Endodermal cell (in vitro differentiated cells): ENCODE results near the gene HGFAC. TPM values are rescaled to one million over a fixed set of nuclear protein-coding genes. Genes with fewer than 3 reads are reported as not detected.

ENCODE experiments used
- DNase-seq: peaks from one replicate; pipeline ENCODE4 v3.0.0-alpha.2; 2017
- H3K27ac ChIP-seq: 2 replicates; pipeline ENCODE4 v1.5.1; 2013; ENCODE audit warnings: mild to moderate bottlenecking, low read depth, low read length, moderate library complexity
- H3K27me3 ChIP-seq: 2 replicates; pipeline ENCODE4 v1.6.1; 2013; ENCODE audit warnings: mild to moderate bottlenecking, low read length, moderate library complexity; ENCODE audit not compliant: insufficient read depth, control insufficient read depth, poor library complexity, severe bottlenecking
- H3K36me3 ChIP-seq: 2 replicates; pipeline ENCODE4 v1.7.0; 2013; ENCODE audit warnings: mild to moderate bottlenecking, low read length, moderate library complexity; ENCODE audit not compliant: control insufficient read depth, insufficient read depth
- H3K4me1 ChIP-seq: one replicate; pipeline ENCODE4 v1.7.0; 2013; ENCODE audit warnings: low read length; ENCODE audit not compliant: control insufficient read depth, insufficient read depth
- H3K4me3 ChIP-seq: 2 replicates; pipeline ENCODE4 v1.5.1; 2013; ENCODE audit warnings: mild to moderate bottlenecking, low read length, moderate library complexity
- H3K9ac ChIP-seq: 2 replicates; pipeline ENCODE4 v1.6.1; 2013; ENCODE audit warnings: mild to moderate bottlenecking, low read length, moderate library complexity; ENCODE audit not compliant: poor library complexity, severe bottlenecking; ENCODE audit errors: extremely low read depth
- H3K9me3 ChIP-seq: 2 replicates; pipeline ENCODE4 v1.6.1; 2013; ENCODE audit warnings: mild to moderate bottlenecking, low read length, moderate library complexity; ENCODE audit not compliant: control insufficient read depth
- H3K27ac Mint-ChIP-seq: 2 replicates; pipeline ENCODE4 v1.8.0; 2020; ENCODE audit warnings: mixed read lengths
- H3K27me3 Mint-ChIP-seq: 2 replicates; pipeline ENCODE4 v1.8.0; 2021; ENCODE audit warnings: mild to moderate bottlenecking, mixed read lengths; ENCODE audit not compliant: insufficient read depth
- H3K36me3 Mint-ChIP-seq: 2 replicates; pipeline ENCODE4 v1.8.0; 2020; ENCODE audit warnings: low read depth, mixed read lengths
- H3K4me1 Mint-ChIP-seq: 2 replicates; pipeline ENCODE4 v1.8.0; 2020; ENCODE audit warnings: mixed read lengths
- H3K4me3 Mint-ChIP-seq: 2 replicates; pipeline ENCODE4 v1.8.0; 2020; ENCODE audit warnings: mild to moderate bottlenecking, moderate library complexity, mixed read lengths
- H3K9me3 Mint-ChIP-seq: 2 replicates; pipeline ENCODE4 v1.8.0; 2020; ENCODE audit warnings: mild to moderate bottlenecking, mixed read lengths
- CTCF ChIP-seq: fragments of 200-600 bp; sonication (generic); conservative IDR thresholded peaks from 2 replicates; pipeline ENCODE4 v1.5.0; 2021; ENCODE audit warnings: antibody characterized with exemption, mild to moderate bottlenecking
- WGBS, 2 experiments: methylation state at CpG; one replicate each; pipeline versions ENCODE4 v1.1.5 to v1.1.7; 2013; ENCODE audit warnings: missing lambda C conversion rate in 2 of 2, mixed read lengths in 1 of 2; ENCODE audit not compliant: insufficient coverage in 1 of 2, insufficient read length in 1 of 2; 5-methylcytosine and 5-hydroxymethylcytosine counted together
- total RNA-seq, 2 donors: library from RNA; stranded (reverse); fragmentation: NEBNext Ultra II Directional in 1 of 2; extraction: Animal tissue kit (Norgen Biotek cat#: 25700) in 1 of 2; gene quantifications; 2 replicates in 1 of 2; 3 replicates in 1 of 2; pipeline ENCODE4 v1.2.1, GENCODE V29; 2021

HGFAC gene
- total RNA-seq, 2 donors from 2014 or later, result 0.46 TPM; not detected in 1

GRCh38 chr4:3438847-3439180, 3.0 kb upstream of the HGFAC start:
- Mint-ChIP-seq H3K36me3 (no peaks in the 10 kb centered on the region), H3K4me1 (peaks cover 4% of the 10 kb centered on the region), H3K9me3 (no peaks in the 10 kb centered on the region), H3K27me3 (no peaks in the 10 kb centered on the region), H3K27ac (no peak overlapping the region), H3K4me3 (no peak overlapping the region)
- no peaks in the 10 kb centered on the region for H3K36me3 ChIP-seq
- H3K27ac ChIP-seq, result no peak overlapping the region
- TF ChIP-seq CTCF, result no peak
- no peak for DNase-seq
- WGBS, 2 experiments, result 93 to 96% methylated on average over 4 to 10 of the region's 10 CpGs
- no peaks in the 10 kb centered on the region for H3K4me1 ChIP-seq
- H3K4me3 ChIP-seq, result no peak overlapping the region
- no peaks in the 10 kb centered on the region for H3K27me3 ChIP-seq
- no peaks in the 10 kb centered on the region for H3K9me3 ChIP-seq
- H3K9ac ChIP-seq, result no peak overlapping the region

- no peak overlapping the region for H3K27ac Mint-ChIP-seq
- no peak overlapping the region for H3K4me3 Mint-ChIP-seq
- no peak for DNase-seq
- no peak for TF ChIP-seq CTCF
- no peaks in the 10 kb centered on the region for H3K36me3 Mint-ChIP-seq
- peaks cover 3% of the 10 kb centered on the region for H3K4me1 Mint-ChIP-seq
- Histone ChIP-seq H3K27ac (no peak overlapping the region), H3K4me3 (no peak overlapping the region), H3K36me3 (no peaks in the 10 kb centered on the region), H3K9ac (no peak overlapping the region), H3K9me3 (no peaks in the 10 kb centered on the region), H3K4me1 (no peaks in the 10 kb centered on the region), H3K27me3 (no peaks in the 10 kb centered on the region)
- H3K27me3 Mint-ChIP-seq, result no peaks in the 10 kb centered on the region
- no peaks in the 10 kb centered on the region for H3K9me3 Mint-ChIP-seq
- 96 to 98% methylated on average over 9 to 16 of the region's 16 CpGs for WGBS, 2 experiments
Observed at GRCh38 chr4:3439391-3439790, 2.4 kb upstream of the HGFAC start.

- H3K27me3 Mint-ChIP-seq, result no peaks in the 10 kb centered on the region
- no peaks in the 10 kb centered on the region for H3K36me3 ChIP-seq
- WGBS, 2 experiments, result 94 to 100% methylated on average over 1 to 7 of the region's 7 CpGs
Observed at GRCh38 chr4:3440011-3440410, 1.8 kb upstream of the HGFAC start.

More at GRCh38 chr4:3440011-3440410, 1.8 kb upstream of the HGFAC start:
- no peak overlapping the region for H3K9ac ChIP-seq
- no peak for TF ChIP-seq CTCF
- no peak overlapping the region for H3K4me3 ChIP-seq
- H3K27ac ChIP-seq, result no peak overlapping the region
- no peaks in the 10 kb centered on the region for H3K4me1 ChIP-seq
- Mint-ChIP-seq H3K4me1 (no peaks in the 10 kb centered on the region), H3K27ac (no peak overlapping the region), H3K9me3 (no peaks in the 10 kb centered on the region), H3K36me3 (no peaks in the 10 kb centered on the region), H3K4me3 (no peak overlapping the region)
- H3K9me3 ChIP-seq, result no peaks in the 10 kb centered on the region
- H3K27me3 ChIP-seq, result no peaks in the 10 kb centered on the region
- no peak for DNase-seq
